Pancreas (tissue), 10 donors: Measurements from ENCODE around the gene TRIM41. TPM values are rescaled to one million over a fixed set of nuclear protein-coding genes. Genes with fewer than 3 reads are reported as not detected.

Source experiments
- ATAC-seq, 4 donors: fragments of 200-7000 bp; cut with Tn5 transposase; one replicate each; pipeline versions ENCODE4 v1.8.0 to v1.9.1; 2020; ENCODE audit warnings: mild to moderate bottlenecking in 4 of 4, moderate library complexity in 4 of 4
- DNase-seq, 6 donors: peaks; one replicate each; pipeline ENCODE4 v3.0.0-alpha.2; 2020
- FAIRE-seq: peaks from 2 replicates; lab custom pipeline; 2012; peaks lifted over from hg19 to GRCh38; lab: Jason Lieb, UNC
- H3K27ac ChIP-seq, 4 donors: fragments of 200-600 bp; sonication (generic); 1 replicate in 3 of 4; 2 replicates in 1 of 4; pipeline versions ENCODE4 v1.5.0 to v1.8.0; 2020
- H3K27me3 ChIP-seq, 4 donors: fragments of 200-600 bp; one replicate each; pipeline ENCODE4 v1.8.0; 2021
- H3K36me3 ChIP-seq, 3 donors: fragments of 200-600 bp; sonication (generic) in 1 of 3; one replicate each; pipeline versions ENCODE4 v1.5.0 to v1.8.0; 2020 to 2021
- H3K4me1 ChIP-seq, 3 donors: fragments of 200-600 bp; one replicate each; pipeline ENCODE4 v1.8.0; 2021
- H3K4me3 ChIP-seq, 4 donors: fragments of 200-600 bp; sonication (generic) in 2 of 4; one replicate each; pipeline versions ENCODE4 v1.5.0 to v1.8.0; 2020 to 2021
- H3K9me3 ChIP-seq, 4 donors: fragments of 200-600 bp; one replicate each; pipeline ENCODE4 v1.8.0; 2021
- WGBS, 2 donors: extraction: QIAGEN DNeasy Blood & Tissue Kit; methylation state at CpG; one replicate each; pipeline ENCODE4 v1.1.7; 2013; 5-methylcytosine and 5-hydroxymethylcytosine counted together
- intact Hi-C, 3 donors: fragments of 100-400 bp; cut with DNase I; formaldehyde crosslinking; loops; one replicate each; pipeline versions ENCODE4 v1.11.1 to v1.14.2; 2022
- polyA plus RNA-seq, 2 donors: library from polyadenylated mRNA; stranded (reverse); fragments of 200-250 nt; gene quantifications; one replicate each; pipeline ENCODE4 v1.2.3, GENCODE V29; 2013
- total RNA-seq, 6 donors: library from RNA; stranded (reverse); fragmentation: NEBNext Ultra II Directional in 4 of 6; extraction: Animal tissue kit (Norgen Biotek cat#: 25700) in 4 of 6; gene quantifications; one replicate each; pipeline versions ENCODE4 v1.2.1 to v1.2.4, GENCODE V29; 2021 to 2023
- TF ChIP-seq, protein P1 (sequence below), 4 donors: fragments of 200-600 bp; sonication (generic) in 3 of 4; IDR thresholded peaks; one replicate each; pipeline versions ENCODE4 v1.5.0 to v1.8.0; 2021; ENCODE audit warnings: antibody characterized with exemption in 4 of 4
- donor health status: healthy with polysubstance abuse.
- donor health status: DM: no; HTN: no; CAD: no; lungs with moderate emphysema.
- donor health status: DM: no; HTN: no; CAD: no.
- donor health status: control.
- donor health status: control.
- donor health status: Bipolar disorder and iron deficiency.
- donor health status: DM: yes; HTN: yes; CAD: no.
- donor health status: DM: no; HTN: no; CAD: no.
- donor health status: DM: no; HTN: no; CAD: no.
- donor health status: DM: yes; HTN: yes; CAD: no.

TRIM41 gene
- total and polyA plus RNA-seq, 8 donors = 11.4 to 28.7 (median 14.7) TPM

- no peaks in the 10 kb centered on the region for H3K27me3 ChIP-seq
- 87 to 90% methylated on average over 22 of the region's 22 CpGs for WGBS, 2 donors
- intact Hi-C loops = no loop called here
- no peak overlapping the region for H3K4me3 ChIP-seq
- no peaks in the 10 kb centered on the region for H3K9me3 ChIP-seq
- FAIRE-seq (no peak), ATAC-seq (peak in 1 of 4 donors; percentile 17), DNase-seq (no peak)
- peaks cover 6 to 56% (median 37%) of the 10 kb centered on the region in 3 donors for H3K36me3 ChIP-seq
- H3K4me1 ChIP-seq = no peaks in the 10 kb centered on the region
- TF ChIP-seq, protein P1, sequence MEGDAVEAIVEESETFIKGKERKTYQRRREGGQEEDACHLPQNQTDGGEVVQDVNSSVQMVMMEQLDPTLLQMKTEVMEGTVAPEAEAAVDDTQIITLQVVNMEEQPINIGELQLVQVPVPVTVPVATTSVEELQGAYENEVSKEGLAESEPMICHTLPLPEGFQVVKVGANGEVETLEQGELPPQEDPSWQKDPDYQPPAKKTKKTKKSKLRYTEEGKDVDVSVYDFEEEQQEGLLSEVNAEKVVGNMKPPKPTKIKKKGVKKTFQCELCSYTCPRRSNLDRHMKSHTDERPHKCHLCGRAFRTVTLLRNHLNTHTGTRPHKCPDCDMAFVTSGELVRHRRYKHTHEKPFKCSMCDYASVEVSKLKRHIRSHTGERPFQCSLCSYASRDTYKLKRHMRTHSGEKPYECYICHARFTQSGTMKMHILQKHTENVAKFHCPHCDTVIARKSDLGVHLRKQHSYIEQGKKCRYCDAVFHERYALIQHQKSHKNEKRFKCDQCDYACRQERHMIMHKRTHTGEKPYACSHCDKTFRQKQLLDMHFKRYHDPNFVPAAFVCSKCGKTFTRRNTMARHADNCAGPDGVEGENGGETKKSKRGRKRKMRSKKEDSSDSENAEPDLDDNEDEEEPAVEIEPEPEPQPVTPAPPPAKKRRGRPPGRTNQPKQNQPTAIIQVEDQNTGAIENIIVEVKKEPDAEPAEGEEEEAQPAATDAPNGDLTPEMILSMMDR (IDR thresholded peaks at IDR 0.05) = no peak
- H3K27ac ChIP-seq = no peak overlapping the region
Measured at GRCh38 chr5:181234455-181235306, 11.6 kb downstream of the TRIM41 start.

DNA sequence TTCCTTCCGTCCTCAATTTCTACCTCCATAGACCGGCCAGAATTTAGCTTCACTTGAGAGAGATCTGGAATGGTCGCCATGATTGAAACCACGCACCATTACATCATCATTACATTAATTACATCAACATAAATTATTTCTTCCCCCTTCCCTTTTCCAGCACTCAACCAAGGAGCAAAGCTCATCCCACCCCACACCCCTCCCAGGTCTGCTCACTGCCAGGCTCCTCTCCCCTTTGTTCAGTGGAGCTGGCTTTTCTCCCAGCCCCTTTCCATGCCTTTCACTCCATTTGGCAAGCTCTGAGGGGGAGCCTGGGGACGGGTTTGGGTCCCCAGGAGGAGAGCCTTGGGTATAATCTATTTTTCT lies 12.2 kb downstream of the TRIM41 start:
- Histone ChIP-seq H3K36me3 (peaks cover 6 to 60% (median 44%) of the 10 kb centered on the region in 3 donors), H3K9me3 (no peaks in the 10 kb centered on the region), H3K27me3 (no peaks in the 10 kb centered on the region), H3K4me1 (no peaks in the 10 kb centered on the region), H3K4me3 (no peak overlapping the region), H3K27ac (no peak overlapping the region)
- TF ChIP-seq, protein P1 (IDR thresholded peaks at IDR 0.05) = no peak
- DNase-seq (no peak), ATAC-seq (peak in 2 of 4 donors; percentile 3 to 11), FAIRE-seq (no peak)
- 88% methylated on average over 5 of the region's 5 CpGs for WGBS, 2 donors
- intact Hi-C loops = no loop called here

DNA sequence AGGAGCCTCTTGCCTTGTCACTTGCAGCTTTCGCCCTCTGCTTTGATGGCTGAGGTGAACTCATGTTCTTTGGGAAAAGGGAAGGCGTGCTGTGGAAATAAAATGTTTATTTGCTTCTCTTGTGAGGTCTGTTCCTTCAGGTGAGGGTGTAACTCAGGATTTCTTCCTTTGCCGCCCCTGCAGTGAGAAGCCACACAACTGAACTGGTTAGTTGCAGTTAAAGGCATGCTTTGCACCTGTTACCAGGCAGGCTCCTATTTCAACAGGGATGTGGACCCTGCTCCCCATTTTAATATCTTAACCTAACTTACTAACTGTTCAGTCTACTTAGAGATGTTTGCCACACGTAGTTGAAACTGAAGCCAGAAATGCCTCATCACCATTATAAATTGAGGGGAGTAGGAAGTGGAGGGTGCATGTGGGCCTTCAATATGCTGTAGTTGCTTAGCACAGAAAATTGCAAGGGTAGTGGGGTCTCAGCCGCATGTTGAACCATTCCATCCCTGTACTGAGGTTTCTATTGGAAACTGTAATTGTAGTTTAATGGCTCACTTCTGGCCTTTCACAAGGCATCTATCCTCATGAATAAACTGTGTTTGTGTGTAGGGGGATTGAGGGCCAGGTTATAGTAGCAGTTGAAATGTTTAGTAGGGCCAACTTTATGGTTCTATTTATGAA lies 12.7 kb downstream of the TRIM41 start:
- DNase-seq = no peak
- no peak for FAIRE-seq
- no peaks in the 10 kb centered on the region for H3K9me3 ChIP-seq
- no peaks in the 10 kb centered on the region for H3K4me1 ChIP-seq
- H3K27me3 ChIP-seq = no peaks in the 10 kb centered on the region
- H3K4me3 ChIP-seq = no peak overlapping the region
- WGBS, 2 donors = 77 to 85% methylated on average over 5 of the region's 5 CpGs
- no peak overlapping the region for H3K27ac ChIP-seq
- TF ChIP-seq, protein P1 (IDR thresholded peaks at IDR 0.05) = no peak
- H3K36me3 ChIP-seq = peaks cover 6 to 66% (median 49%) of the 10 kb centered on the region in 3 donors
- intact Hi-C loops = no loop called here
- ATAC-seq = no peak

DNA sequence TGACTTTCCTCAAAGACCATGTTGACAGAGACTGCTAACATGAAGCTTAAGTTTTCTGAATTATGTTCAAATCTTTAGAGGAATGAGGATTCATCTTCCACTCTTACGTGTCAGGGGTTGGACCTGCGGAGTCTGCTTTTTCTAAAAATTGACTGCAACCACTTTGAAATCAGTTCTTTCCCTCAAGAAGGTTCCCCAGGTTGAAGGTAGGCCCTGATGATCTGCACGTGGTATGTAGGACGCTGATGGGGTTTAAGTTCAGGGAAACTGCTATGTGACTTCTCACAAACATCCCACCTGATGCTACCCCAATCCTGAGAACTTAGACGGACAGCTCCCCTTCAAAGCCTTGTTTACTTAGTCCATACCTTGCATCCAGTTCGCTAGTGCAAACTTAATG lies 13.4 kb downstream of the TRIM41 start:
- no peak for DNase-seq
- FAIRE-seq = no peak
- no peak overlapping the region for H3K27ac ChIP-seq
- peaks cover 6 to 72% (median 54%) of the 10 kb centered on the region in 3 donors for H3K36me3 ChIP-seq
- intact Hi-C loops = no loop called here
- TF ChIP-seq, protein P1 (IDR thresholded peaks at IDR 0.05) = no peak
- H3K9me3 ChIP-seq = no peaks in the 10 kb centered on the region
- H3K4me1 ChIP-seq = peaks cover 3 to 6% (median 5%) of the 10 kb centered on the region in 3 donors
- no peak for ATAC-seq
- no peaks in the 10 kb centered on the region for H3K27me3 ChIP-seq
- 83 to 87% methylated on average over 6 of the region's 6 CpGs for WGBS, 2 donors
- no peak overlapping the region for H3K4me3 ChIP-seq
